ENCODE measurements around the gene CAVIN3. TPM values are rescaled to one million over a fixed set of nuclear protein-coding genes. Genes with fewer than 3 reads are reported as not detected.

The CAVIN3 gene
- total and polyA plus RNA-seq, 9 of the 15 experiments (the other 6 are each of a cell fraction or from before 2014, with no cell fraction given) = 0.13 TPM; not detected in 8

DNA sequence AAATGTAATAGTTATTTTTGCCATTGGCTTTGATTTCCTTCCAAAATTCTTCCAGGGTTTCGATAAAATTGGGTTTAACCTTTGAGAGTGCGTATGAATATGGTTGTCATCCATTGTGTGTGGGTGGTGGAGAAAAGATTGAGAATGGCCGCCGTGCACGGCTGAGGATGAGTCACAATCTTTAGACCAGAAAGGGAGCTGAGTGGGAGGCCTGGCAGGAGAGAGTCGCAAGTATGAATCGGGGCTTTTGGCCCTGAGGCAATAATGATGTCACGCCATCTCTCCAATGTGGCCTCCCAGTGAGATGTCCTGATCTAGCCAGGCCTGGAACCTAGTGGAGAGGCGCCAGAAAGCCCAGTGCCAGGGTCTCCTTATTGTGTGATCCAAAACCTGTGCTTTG is 36.9 kb upstream of the CAVIN3 start (continued):
- no peak for TF ChIP-seq OTX1 (CRISPR knock-in tag; IDR thresholded peaks at IDR 0.05)
- peak in 1 of 2 experiments; percentile 79; a peak in 1 of 4 replicates for TF ChIP-seq RCOR1 (IDR thresholded peaks at IDR 0.05; ENCODE audit: borderline replicate concordance in 1 of 2, low read depth in 2 of 2, low read length in 2 of 2)
- peak; percentile 43; the same call in 1 of the 2 replicates for TF ChIP-seq ATF7 (IDR thresholded peaks at IDR 0.05)
- no peak for TF ChIP-seq MCM2 (IDR thresholded peaks at IDR 0.05; ENCODE audit: low read depth)
- peak; percentile 63 for TF ChIP-seq DPF2 (IDR thresholded peaks at IDR 0.05)
- TF ChIP-seq, protein P1, sequence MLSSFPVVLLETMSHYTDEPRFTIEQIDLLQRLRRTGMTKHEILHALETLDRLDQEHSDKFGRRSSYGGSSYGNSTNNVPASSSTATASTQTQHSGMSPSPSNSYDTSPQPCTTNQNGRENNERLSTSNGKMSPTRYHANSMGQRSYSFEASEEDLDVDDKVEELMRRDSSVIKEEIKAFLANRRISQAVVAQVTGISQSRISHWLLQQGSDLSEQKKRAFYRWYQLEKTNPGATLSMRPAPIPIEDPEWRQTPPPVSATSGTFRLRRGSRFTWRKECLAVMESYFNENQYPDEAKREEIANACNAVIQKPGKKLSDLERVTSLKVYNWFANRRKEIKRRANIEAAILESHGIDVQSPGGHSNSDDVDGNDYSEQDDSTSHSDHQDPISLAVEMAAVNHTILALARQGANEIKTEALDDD (IDR thresholded peaks at IDR 0.05) = no peak
- peak; percentile 58 to 66; a peak in 3 of 4 replicates for TF ChIP-seq KDM1A (IDR thresholded peaks at IDR 0.05)
- TF ChIP-seq, protein P2, sequence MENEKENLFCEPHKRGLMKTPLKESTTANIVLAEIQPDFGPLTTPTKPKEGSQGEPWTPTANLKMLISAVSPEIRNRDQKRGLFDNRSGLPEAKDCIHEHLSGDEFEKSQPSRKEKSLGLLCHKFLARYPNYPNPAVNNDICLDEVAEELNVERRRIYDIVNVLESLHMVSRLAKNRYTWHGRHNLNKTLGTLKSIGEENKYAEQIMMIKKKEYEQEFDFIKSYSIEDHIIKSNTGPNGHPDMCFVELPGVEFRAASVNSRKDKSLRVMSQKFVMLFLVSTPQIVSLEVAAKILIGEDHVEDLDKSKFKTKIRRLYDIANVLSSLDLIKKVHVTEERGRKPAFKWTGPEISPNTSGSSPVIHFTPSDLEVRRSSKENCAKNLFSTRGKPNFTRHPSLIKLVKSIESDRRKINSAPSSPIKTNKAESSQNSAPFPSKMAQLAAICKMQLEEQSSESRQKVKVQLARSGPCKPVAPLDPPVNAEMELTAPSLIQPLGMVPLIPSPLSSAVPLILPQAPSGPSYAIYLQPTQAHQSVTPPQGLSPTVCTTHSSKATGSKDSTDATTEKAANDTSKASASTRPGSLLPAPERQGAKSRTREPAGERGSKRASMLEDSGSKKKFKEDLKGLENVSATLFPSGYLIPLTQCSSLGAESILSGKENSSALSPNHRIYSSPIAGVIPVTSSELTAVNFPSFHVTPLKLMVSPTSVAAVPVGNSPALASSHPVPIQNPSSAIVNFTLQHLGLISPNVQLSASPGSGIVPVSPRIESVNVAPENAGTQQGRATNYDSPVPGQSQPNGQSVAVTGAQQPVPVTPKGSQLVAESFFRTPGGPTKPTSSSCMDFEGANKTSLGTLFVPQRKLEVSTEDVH (IDR thresholded peaks at IDR 0.05; ENCODE audit: low read depth, partially characterized antibody) = no peak
- TF ChIP-seq SMARCE1 (IDR thresholded peaks at IDR 0.05) = peak; percentile 58; the same call in 1 of the 2 replicates
- no peak for TF ChIP-seq MCM5 (IDR thresholded peaks at IDR 0.05; ENCODE audit: low read depth)
- TF ChIP-seq, protein P3, sequence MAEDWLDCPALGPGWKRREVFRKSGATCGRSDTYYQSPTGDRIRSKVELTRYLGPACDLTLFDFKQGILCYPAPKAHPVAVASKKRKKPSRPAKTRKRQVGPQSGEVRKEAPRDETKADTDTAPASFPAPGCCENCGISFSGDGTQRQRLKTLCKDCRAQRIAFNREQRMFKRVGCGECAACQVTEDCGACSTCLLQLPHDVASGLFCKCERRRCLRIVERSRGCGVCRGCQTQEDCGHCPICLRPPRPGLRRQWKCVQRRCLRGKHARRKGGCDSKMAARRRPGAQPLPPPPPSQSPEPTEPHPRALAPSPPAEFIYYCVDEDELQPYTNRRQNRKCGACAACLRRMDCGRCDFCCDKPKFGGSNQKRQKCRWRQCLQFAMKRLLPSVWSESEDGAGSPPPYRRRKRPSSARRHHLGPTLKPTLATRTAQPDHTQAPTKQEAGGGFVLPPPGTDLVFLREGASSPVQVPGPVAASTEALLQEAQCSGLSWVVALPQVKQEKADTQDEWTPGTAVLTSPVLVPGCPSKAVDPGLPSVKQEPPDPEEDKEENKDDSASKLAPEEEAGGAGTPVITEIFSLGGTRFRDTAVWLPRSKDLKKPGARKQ (CRISPR knock-in tag; IDR thresholded peaks at IDR 0.05) = no peak

All from K562 (cell line).